ENCODE results near the gene PRKCA.

- TF ChIP-seq, protein P1, sequence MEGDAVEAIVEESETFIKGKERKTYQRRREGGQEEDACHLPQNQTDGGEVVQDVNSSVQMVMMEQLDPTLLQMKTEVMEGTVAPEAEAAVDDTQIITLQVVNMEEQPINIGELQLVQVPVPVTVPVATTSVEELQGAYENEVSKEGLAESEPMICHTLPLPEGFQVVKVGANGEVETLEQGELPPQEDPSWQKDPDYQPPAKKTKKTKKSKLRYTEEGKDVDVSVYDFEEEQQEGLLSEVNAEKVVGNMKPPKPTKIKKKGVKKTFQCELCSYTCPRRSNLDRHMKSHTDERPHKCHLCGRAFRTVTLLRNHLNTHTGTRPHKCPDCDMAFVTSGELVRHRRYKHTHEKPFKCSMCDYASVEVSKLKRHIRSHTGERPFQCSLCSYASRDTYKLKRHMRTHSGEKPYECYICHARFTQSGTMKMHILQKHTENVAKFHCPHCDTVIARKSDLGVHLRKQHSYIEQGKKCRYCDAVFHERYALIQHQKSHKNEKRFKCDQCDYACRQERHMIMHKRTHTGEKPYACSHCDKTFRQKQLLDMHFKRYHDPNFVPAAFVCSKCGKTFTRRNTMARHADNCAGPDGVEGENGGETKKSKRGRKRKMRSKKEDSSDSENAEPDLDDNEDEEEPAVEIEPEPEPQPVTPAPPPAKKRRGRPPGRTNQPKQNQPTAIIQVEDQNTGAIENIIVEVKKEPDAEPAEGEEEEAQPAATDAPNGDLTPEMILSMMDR (IDR thresholded peaks at IDR 0.05; ENCODE audit: low read depth, low read length): no peak
- TF ChIP-seq POLR2A (IDR thresholded peaks at IDR 0.05; ENCODE audit: extremely low read depth, insufficient read length) (no peak), MAX (IDR thresholded peaks at IDR 0.05; ENCODE audit: low read depth, low read length) (no peak)
Measured at GRCh38 chr17:66605541-66605940, 303.1 kb downstream of the PRKCA start.

Measured in NB4 (cell line).